AML-193 (cell line): ENCODE results near the gene OXT.
"Not testable (repeated sequence)": the region's sequence is repeated elsewhere in the genome, so short reads cannot be mapped to it uniquely, and the experiment has no call there.

ENCODE experiments used
- DNase-seq, 2 experiments: peaks; one replicate each; lab custom pipeline; 2025; lab: John Stamatoyannopoulos, UW

Gene OXT

GRCh38 chr20:3071610-3072529 lies at the start of gene OXT:
Gene OXT, plus strand, starts transcription at chr20:3071620. Its CDS starts 36 bp downstream, at chr20:3071656.
- no peak for DNase-seq

GRCh38 chr20:3021777-3022176 lies 49.6 kb upstream of the OXT start:
- DNase-seq = no peak

- not testable (repeated sequence) for DNase-seq
Measured at GRCh38 chr20:3022559-3023490, 48.6 kb upstream of the OXT start.

GRCh38 chr20:3027987-3028386 lies 43.4 kb upstream of the OXT start:
- DNase-seq = no peak

- no peak for DNase-seq
Measured at GRCh38 chr20:3031524-3032147, 39.8 kb upstream of the OXT start.

GRCh38 chr20:3032624-3033023 lies 38.8 kb upstream of the OXT start:
- DNase-seq = no peak

GRCh38 chr20:3037654-3038053 lies 33.8 kb upstream of the OXT start:
- DNase-seq = no peak

- DNase-seq = no peak
Measured at GRCh38 chr20:3038454-3038853, 33.0 kb upstream of the OXT start.

GRCh38 chr20:3039426-3039825 lies 32.0 kb upstream of the OXT start:
- DNase-seq = no peak

GRCh38 chr20:3040086-3040485 lies 31.3 kb upstream of the OXT start:
- DNase-seq = no peak

- DNase-seq = no peak
Measured at GRCh38 chr20:3041854-3042409, 29.5 kb upstream of the OXT start.

- no peak for DNase-seq
Measured at GRCh38 chr20:3042625-3043024, 28.8 kb upstream of the OXT start.

GRCh38 chr20:3043322-3043721 lies 28.1 kb upstream of the OXT start, which contains the start of gene GNRH2:
Gene GNRH2, plus strand, starts transcription at chr20:3043622. Its CDS starts 793 bp downstream, at chr20:3044415.
- DNase-seq = no peak

- DNase-seq = no peak
Measured at GRCh38 chr20:3044336-3044965, 27.0 kb upstream of the OXT start.

- peak; percentile 85 to 94 for DNase-seq
Measured at GRCh38 chr20:3045042-3045815, 26.2 kb upstream of the OXT start.

GRCh38 chr20:3045816-3046676 lies 25.4 kb upstream of the OXT start, which contains the start of gene MRPS26:
Gene MRPS26, plus strand, starts transcription at chr20:3046052. Its CDS starts 17 bp downstream, at chr20:3046069.
- DNase-seq = peak; percentile 85 to 94

- no peak for DNase-seq
Measured at GRCh38 chr20:3046677-3047462, 24.6 kb upstream of the OXT start.
